Measurements from ENCODE around the gene SGMS1. TPM values are rescaled to one million over a fixed set of nuclear protein-coding genes. Genes with fewer than 3 reads are reported as not detected.

The SGMS1 gene
- polyA plus RNA-seq, 2 of the 4 experiments (the other 2 are of a cell fraction) = 22.7 to 28.2 TPM

GRCh38 chr10:50544857-50545429 is 78.8 kb downstream of the SGMS1 start:
- H3K9me3 ChIP-seq = 0 out of 3 replicates have a peak, but pooled peaks cover 4% of the 10 kb centered on the region
- TF ChIP-seq PHF8 (IDR thresholded peaks at IDR 0.05; ENCODE audit: borderline replicate concordance, low read depth) (no peak), ZFP36 (IDR thresholded peaks at IDR 0.05; ENCODE audit: borderline replicate concordance, partially characterized antibody) (no peak), HOXB13 (CRISPR knock-in tag; IDR thresholded peaks at IDR 0.05; ENCODE audit: low read depth) (no peak), TP53 (CRISPR knock-in tag; IDR thresholded peaks at IDR 0.05) (no peak), CTCF (IDR thresholded peaks at IDR 0.05) (no peak), EHF (CRISPR knock-in tag; IDR thresholded peaks at IDR 0.05) (no peak), RARB (CRISPR knock-in tag; IDR thresholded peaks at IDR 0.05) (no peak)
- DNase-seq (ENCODE audit: low read depth in 1 of 2, low spot score in 1 of 2) = no peak
- CTCF ChIA-PET = interaction anchor here (0.6 to 1.2 kb wide), 3 partner anchors 10 to 294 kb away, joined by 3 read pairs; partner anchors contain the start of gene ASAH2
- FAIRE-seq = no peak
- no peak for ATAC-seq
- WGBS (ENCODE audit: missing lambda C conversion rate) = 92% methylated on average over 6 of the region's 6 CpGs
- H3K4me3 ChIP-seq = no peak overlapping the region
- POLR2A ChIA-PET = interaction anchor here (1.0 kb wide), 1 partner anchor 126 kb away, joined by 3 read pairs; no protein-coding TSS in a partner anchor
- no peaks in the 10 kb centered on the region for H3K4me1 ChIP-seq
- no peak overlapping the region for H3K4me2 ChIP-seq
- H3K27ac ChIP-seq = no peak overlapping the region

GRCh38 chr10:50544095-50544856 is 79.5 kb downstream of the SGMS1 start:
- POLR2A ChIA-PET = interaction anchor here (1.0 kb wide), 1 partner anchor 126 kb away, joined by 3 read pairs; no protein-coding TSS in a partner anchor
- Histone ChIP-seq H3K4me2 (no peak overlapping the region), H3K27ac (no peak overlapping the region), H3K4me3 (no peak overlapping the region), H3K4me1 (no peaks in the 10 kb centered on the region), H3K9me3 (0 out of 3 replicates have a peak, but pooled peaks cover 4% of the 10 kb centered on the region)
- CTCF ChIA-PET = interaction anchor here (0.6 to 1.4 kb wide), 5 partner anchors 9 to 293 kb away, joined by 3 to 4 read pairs (median 3); partner anchors contain the start of gene ASAH2
- ATAC-seq (no peak), DNase-seq (ENCODE audit: low read depth in 1 of 2, low spot score in 1 of 2) (no peak), FAIRE-seq (no peak)
- TF ChIP-seq NFE2L2 (conservative IDR thresholded peaks at IDR 0.05; ENCODE audit: low read length) (no peak), BCL3 (IDR thresholded peaks at IDR 0.05) (no peak), MAFK (IDR thresholded peaks at IDR 0.05; ENCODE audit: partially characterized antibody) (peak; percentile 90), JUNB (IDR thresholded peaks at IDR 0.05) (no peak), ESRRA (IDR thresholded peaks at IDR 0.05; ENCODE audit: borderline replicate concordance, low read length) (no peak), ELK1 (IDR thresholded peaks at IDR 0.05; ENCODE audit: low read depth, low read length) (no peak), CHD4 (IDR thresholded peaks at IDR 0.05; ENCODE audit: borderline replicate concordance) (no peak)
- 77% methylated on average over 3 of the region's 3 CpGs for WGBS (ENCODE audit: missing lambda C conversion rate)

GRCh38 chr10:50542871-50543270 is 80.9 kb downstream of the SGMS1 start:
- no peak for FAIRE-seq
- CTCF ChIA-PET = interaction anchor here (1.0 to 1.4 kb wide), 2 partner anchors 11 to 18 kb away, joined by 3 to 4 read pairs; no protein-coding TSS in a partner anchor

More at GRCh38 chr10:50542871-50543270, 80.9 kb downstream of the SGMS1 start:
- Histone ChIP-seq H3K4me1 (no peaks in the 10 kb centered on the region), H3K4me2 (no peak overlapping the region), H3K27ac (no peak overlapping the region), H3K4me3 (no peak overlapping the region), H3K9me3 (no peaks in the 10 kb centered on the region)
- POLR2A ChIA-PET = interaction anchor here (0.6 kb wide), 1 partner anchor 78 kb away, joined by 3 read pairs; no protein-coding TSS in a partner anchor
- no peak for TF ChIP-seq NR3C1 (IDR thresholded peaks at IDR 0.05)
- TF ChIP-seq MAFK (IDR thresholded peaks at IDR 0.05; ENCODE audit: partially characterized antibody) = no peak
- no peak for TF ChIP-seq PHF8 (IDR thresholded peaks at IDR 0.05; ENCODE audit: borderline replicate concordance, low read depth)
- TF ChIP-seq ZSCAN20 (CRISPR knock-in tag; IDR thresholded peaks at IDR 0.05) = no peak
- no peak for TF ChIP-seq ZNF302 (CRISPR knock-in tag; IDR thresholded peaks at IDR 0.05)
- no peak for TF ChIP-seq ESRRA (IDR thresholded peaks at IDR 0.05; ENCODE audit: borderline replicate concordance, low read length)
- no peak for DNase-seq (ENCODE audit: low read depth in 1 of 2, low spot score in 1 of 2)
- ATAC-seq = no peak

Data from A549 (cell line).